ENCODE data around the gene USP46.

USP46 gene

GRCh38 chr4:52588771-52589591 is 70.1 kb downstream of the USP46 start:
- no peak for TF ChIP-seq CTCF (conservative IDR thresholded peaks at IDR 0.05; ENCODE audit: control insufficient read depth, insufficient read depth, low read depth, low read length)
- peak; percentile 73 for DNase-seq (ENCODE audit: low read depth)
- no peak overlapping the region for H3K4me3 ChIP-seq (ENCODE audit: control insufficient read depth, low read depth, low read length)

GRCh38 chr4:52588097-52588496 is 71.0 kb downstream of the USP46 start:
- no peak overlapping the region for H3K4me3 ChIP-seq (ENCODE audit: control insufficient read depth, low read depth, low read length)
- peak; percentile 46 for TF ChIP-seq CTCF (conservative IDR thresholded peaks at IDR 0.05; ENCODE audit: control insufficient read depth, insufficient read depth, low read depth, low read length)
- DNase-seq (ENCODE audit: low read depth): peak; percentile 22

GRCh38 chr4:52586069-52586468 is 73.0 kb downstream of the USP46 start:
- no peak for TF ChIP-seq CTCF (conservative IDR thresholded peaks at IDR 0.05; ENCODE audit: control insufficient read depth, insufficient read depth, low read depth, low read length)
- DNase-seq (ENCODE audit: low read depth): no peak
- H3K4me3 ChIP-seq (ENCODE audit: control insufficient read depth, low read depth, low read length): no peak overlapping the region

GRCh38 chr4:52585379-52585778 is 73.7 kb downstream of the USP46 start:
- no peak for TF ChIP-seq CTCF (conservative IDR thresholded peaks at IDR 0.05; ENCODE audit: control insufficient read depth, insufficient read depth, low read depth, low read length)

GRCh38 chr4:52579602-52580272 is 79.4 kb downstream of the USP46 start:
- DNase-seq (ENCODE audit: low read depth): no peak
- no peak for TF ChIP-seq CTCF (conservative IDR thresholded peaks at IDR 0.05; ENCODE audit: control insufficient read depth, insufficient read depth, low read depth, low read length)
- no peak overlapping the region for H3K4me3 ChIP-seq (ENCODE audit: control insufficient read depth, low read depth, low read length)

More at GRCh38 chr4:52585379-52585778, 73.7 kb downstream of the USP46 start:
- H3K4me3 ChIP-seq (ENCODE audit: control insufficient read depth, low read depth, low read length): no peak overlapping the region
- DNase-seq (ENCODE audit: low read depth): no peak

- H3K4me3 ChIP-seq (ENCODE audit: control insufficient read depth, low read depth, low read length): no peak overlapping the region
- no peak for DNase-seq (ENCODE audit: low read depth)
- no peak for TF ChIP-seq CTCF (conservative IDR thresholded peaks at IDR 0.05; ENCODE audit: control insufficient read depth, insufficient read depth, low read depth, low read length)
These were observed 80.2 kb downstream of the USP46 start for GRCh38 chr4:52578951-52579350.

Data from fibroblast of mammary gland (primary cell).